Neural progenitor cell (in vitro differentiated cells): ENCODE results near the gene ARHGAP26. TPM values are rescaled to one million over a fixed set of nuclear protein-coding genes. Genes with fewer than 3 reads are reported as not detected.

Experiments used
- DNase-seq: peaks from one replicate; pipeline ENCODE4 v3.0.0-alpha.2; 2016; ENCODE audit warnings: low spot score
- H2AFZ ChIP-seq: fragments of 200-600 bp; sonication (generic); replicated peaks from 2 replicates; pipeline ENCODE4 v1.6.1; 2016; ENCODE audit warnings: antibody characterized with exemption
- H3F3A ChIP-seq: fragments of 200-600 bp; sonication (generic); 2 replicates; pipeline ENCODE4 v1.6.1; 2016; ENCODE audit warnings: antibody characterized with exemption, low read depth
- H3K27ac ChIP-seq: fragments of 200-600 bp; sonication (generic); 2 replicates; pipeline ENCODE4 v1.5.1; 2016; ENCODE audit warnings: mild to moderate bottlenecking
- H3K27me3 ChIP-seq: fragments of 200-600 bp; sonication (generic); 2 replicates; pipeline ENCODE4 v1.6.1; 2016; ENCODE audit warnings: mild to moderate bottlenecking, moderate library complexity
- H3K36me3 ChIP-seq: fragments of 200-600 bp; sonication (generic); 2 replicates; pipeline ENCODE4 v1.5.1; 2016
- H3K4me1 ChIP-seq: fragments of 200-600 bp; sonication (generic); 2 replicates; pipeline ENCODE4 v1.6.1; 2016; ENCODE audit warnings: mixed run types
- H3K4me2 ChIP-seq: fragments of 200-600 bp; sonication (generic); 2 replicates; pipeline ENCODE4 v1.6.1; 2016
- H3K4me3 ChIP-seq: fragments of 200-600 bp; sonication (generic); 2 replicates; pipeline ENCODE4 v1.5.1; 2016
- H3K79me2 ChIP-seq: fragments of 200-600 bp; sonication (generic); 2 replicates; pipeline ENCODE4 v1.6.1; 2016; ENCODE audit warnings: low read depth
- H3K9ac ChIP-seq: fragments of 200-600 bp; sonication (generic); 2 replicates; pipeline ENCODE4 v1.6.1; 2016
- H3K9me3 ChIP-seq: fragments of 200-600 bp; sonication (generic); 2 replicates; pipeline ENCODE4 v1.5.1; 2016; ENCODE audit warnings: low read depth
- H4K20me1 ChIP-seq: fragments of 200-600 bp; sonication (generic); 2 replicates; pipeline ENCODE4 v1.6.1; 2016; ENCODE audit warnings: low read depth
- H3K27ac Mint-ChIP-seq: 3 replicates; pipeline ENCODE4 v1.8.0; 2021; ENCODE audit warnings: mixed read lengths
- H3K27me3 Mint-ChIP-seq: 2 replicates; pipeline ENCODE4 v1.8.0; 2022; ENCODE audit warnings: low read depth, mild to moderate bottlenecking, inconsistent platforms, moderate library complexity, mixed read lengths; ENCODE audit not compliant: insufficient read depth
- H3K36me3 Mint-ChIP-seq: 3 replicates; pipeline ENCODE4 v1.8.0; 2021; ENCODE audit warnings: mixed read lengths
- H3K4me1 Mint-ChIP-seq: 3 replicates; pipeline ENCODE4 v1.8.0; 2021; ENCODE audit warnings: mixed read lengths
- H3K4me3 Mint-ChIP-seq: 3 replicates; pipeline ENCODE4 v1.8.0; 2021; ENCODE audit warnings: mild to moderate bottlenecking, moderate library complexity, mixed read lengths
- H3K9me3 Mint-ChIP-seq: 3 replicates; pipeline ENCODE4 v1.8.0; 2020; ENCODE audit warnings: mixed read lengths
- CTCF ChIP-seq: fragments of 200-600 bp; sonication (generic); IDR thresholded peaks from 2 replicates; pipeline ENCODE4 v1.5.1; 2017; ENCODE audit warnings: antibody characterized with exemption, mild to moderate bottlenecking
- EZH2 ChIP-seq: fragments of 200-600 bp; sonication (generic); IDR thresholded peaks from 2 replicates; pipeline ENCODE4 v1.6.1; 2017; ENCODE audit warnings: antibody characterized with exemption, mild to moderate bottlenecking, moderate library complexity
- EZH2phosphoT487 ChIP-seq: fragments of 200-600 bp; sonication (generic); IDR thresholded peaks from 2 replicates; pipeline ENCODE4 v1.6.1; 2017; ENCODE audit warnings: antibody characterized with exemption
- total RNA-seq: library from RNA; depleted of rRNA; stranded (reverse); fragments of >200 nt; gene quantifications from 2 replicates; pipeline ENCODE4 v1.2.3, GENCODE V29; 2015; ENCODE audit warnings: low replicate concordance

The ARHGAP26 gene
- total RNA-seq, 1 donor from 2014 or later: 7.0 TPM

- H3K36me3 ChIP-seq: no peaks in the 10 kb centered on the region
- H3F3A ChIP-seq: no peaks in the 10 kb centered on the region
- H3K4me3 ChIP-seq: no peak overlapping the region
- peaks cover 4% of the 10 kb centered on the region for H3K27me3 Mint-ChIP-seq
- no peak overlapping the region for H3K4me3 Mint-ChIP-seq
- no peak overlapping the region for H3K9ac ChIP-seq
- no peaks in the 10 kb centered on the region for H4K20me1 ChIP-seq
- no peaks in the 10 kb centered on the region for H3K9me3 ChIP-seq
- DNase-seq: no peak
- H3K4me1 ChIP-seq: no peaks in the 10 kb centered on the region
- H3K79me2 ChIP-seq: no peaks in the 10 kb centered on the region
- H2AFZ ChIP-seq: no peak overlapping the region
- H3K27ac Mint-ChIP-seq: peak overlapping the region; percentile 2
- TF ChIP-seq CTCF: no peak
- TF ChIP-seq EZH2: no peak
- no peak for TF ChIP-seq EZH2phosphoT487
- H3K4me2 ChIP-seq: no peak overlapping the region
- no peaks in the 10 kb centered on the region for H3K27me3 ChIP-seq
- no peak overlapping the region for H3K27ac ChIP-seq
- H3K9me3 Mint-ChIP-seq: no peaks in the 10 kb centered on the region
- peaks cover 22% of the 10 kb centered on the region for H3K4me1 Mint-ChIP-seq
- H3K36me3 Mint-ChIP-seq: no peaks in the 10 kb centered on the region
These were observed 293.2 kb downstream of the ARHGAP26 start for GRCh38 chr5:143063175-143063970.

- Histone ChIP-seq H3K9me3 (no peaks in the 10 kb centered on the region), H3F3A (no peaks in the 10 kb centered on the region), H3K4me3 (no peak overlapping the region), H3K27ac (no peak overlapping the region), H3K79me2 (no peaks in the 10 kb centered on the region), H4K20me1 (no peaks in the 10 kb centered on the region), H3K36me3 (no peaks in the 10 kb centered on the region), H3K4me2 (no peak overlapping the region), H3K4me1 (no peaks in the 10 kb centered on the region), H3K27me3 (no peaks in the 10 kb centered on the region), H2AFZ (no peak overlapping the region), H3K9ac (no peak overlapping the region)
- H3K4me1 Mint-ChIP-seq: peaks cover 22% of the 10 kb centered on the region
- DNase-seq: no peak
- peaks cover 4% of the 10 kb centered on the region for H3K27me3 Mint-ChIP-seq
- H3K4me3 Mint-ChIP-seq: no peak overlapping the region
- no peaks in the 10 kb centered on the region for H3K9me3 Mint-ChIP-seq
- TF ChIP-seq EZH2 (no peak), EZH2phosphoT487 (no peak), CTCF (no peak)
- H3K36me3 Mint-ChIP-seq: no peaks in the 10 kb centered on the region
- no peak overlapping the region for H3K27ac Mint-ChIP-seq
These were observed 294.1 kb downstream of the ARHGAP26 start for GRCh38 chr5:143064218-143064641.

- no peak for DNase-seq
- H3K9ac ChIP-seq: no peak overlapping the region
- no peaks in the 10 kb centered on the region for H3K36me3 ChIP-seq
- no peaks in the 10 kb centered on the region for H3K9me3 ChIP-seq
- H2AFZ ChIP-seq: no peak overlapping the region
- TF ChIP-seq EZH2 (no peak), CTCF (no peak), EZH2phosphoT487 (no peak)
- H3K4me3 ChIP-seq: no peak overlapping the region
- no peaks in the 10 kb centered on the region for H3F3A ChIP-seq
- H3K79me2 ChIP-seq: no peaks in the 10 kb centered on the region
- peaks cover 4% of the 10 kb centered on the region for H3K27me3 Mint-ChIP-seq
- no peaks in the 10 kb centered on the region for H3K36me3 Mint-ChIP-seq
- H3K27ac ChIP-seq: no peak overlapping the region
- no peaks in the 10 kb centered on the region for H3K9me3 Mint-ChIP-seq
- H3K4me3 Mint-ChIP-seq: no peak overlapping the region
- no peak overlapping the region for H3K4me2 ChIP-seq
- H3K4me1 Mint-ChIP-seq: peaks cover 22% of the 10 kb centered on the region
- no peaks in the 10 kb centered on the region for H3K27me3 ChIP-seq
- no peaks in the 10 kb centered on the region for H4K20me1 ChIP-seq
- no peak overlapping the region for H3K27ac Mint-ChIP-seq
- no peaks in the 10 kb centered on the region for H3K4me1 ChIP-seq
These were observed 294.5 kb downstream of the ARHGAP26 start for GRCh38 chr5:143064676-143065075.
